ENCODE measurements around the gene TMEM179.

Gene TMEM179

DNA sequence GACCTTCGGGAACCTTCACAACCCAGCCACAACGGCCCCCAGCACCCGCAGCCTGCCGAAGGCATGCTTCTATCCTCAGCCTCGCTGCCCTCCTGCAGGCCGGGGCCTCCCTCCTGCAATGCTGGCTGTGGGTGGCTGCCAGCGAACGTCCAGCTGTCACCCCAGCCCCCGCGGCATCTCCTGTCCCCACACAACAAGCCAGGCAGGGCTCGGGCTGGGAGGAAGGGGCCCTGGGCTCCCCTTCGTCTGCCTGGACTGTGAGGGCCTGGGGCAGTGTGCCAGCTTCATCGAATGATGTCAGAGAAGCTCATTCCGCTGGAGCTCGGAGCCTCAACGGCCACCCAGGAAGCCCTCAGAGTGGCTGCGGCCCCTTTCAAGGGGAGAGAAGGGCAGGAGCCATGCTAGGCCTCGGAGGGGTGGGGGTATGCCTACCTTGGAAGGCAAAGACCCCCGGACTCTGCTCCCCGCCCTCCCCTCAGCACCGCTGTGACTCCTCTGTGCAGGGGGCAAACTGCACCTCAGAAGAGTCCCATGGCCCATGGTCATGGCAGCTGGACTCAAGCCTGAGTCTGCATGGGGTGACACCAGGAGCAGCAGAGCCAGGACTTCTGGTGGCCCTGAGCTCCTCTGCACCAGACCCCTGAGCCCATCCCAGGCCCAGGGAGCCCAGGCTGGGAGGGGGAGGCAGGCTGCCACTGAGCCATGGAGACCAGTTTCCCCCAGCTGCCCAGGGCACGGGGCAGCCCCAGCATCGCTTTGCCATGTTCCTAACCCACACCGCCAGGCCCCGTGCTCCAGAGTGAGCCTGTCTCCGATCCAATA lies 49.8 kb downstream of the TMEM179 start:
- WGBS (ENCODE audit: insufficient coverage): 82% methylated on average over 22 of the region's 26 CpGs
- no peak overlapping the region for H3K27ac ChIP-seq (ENCODE audit: insufficient read depth in 1 of 2, low read depth in 1 of 2, low read length in 2 of 2, poor library complexity in 1 of 2, severe bottlenecking in 2 of 2)
- DNase-seq: no peak
- CTCF ChIA-PET: interaction anchor here (1.0 to 1.9 kb wide), 2 partner anchors 9 to 15 kb away, joined by 4 to 6 read pairs; no protein-coding TSS in a partner anchor
- peaks cover 0 to 2% (median 0%) of the 10 kb centered on the region in 5 experiments for H3K9me3 ChIP-seq (ENCODE audit: control extremely low read depth in 1 of 5, control insufficient read depth in 4 of 5, insufficient read depth in 2 of 5, low read depth in 1 of 5, low read length in 4 of 5)
- H3K4me1 ChIP-seq (ENCODE audit: control extremely low read depth in 1 of 4, control insufficient read depth in 4 of 4, insufficient read depth in 4 of 4, low read length in 3 of 4): no peaks in the 10 kb centered on the region
- no peak overlapping the region for H3K4me3 ChIP-seq (ENCODE audit: control insufficient read depth in 1 of 7, extremely low read depth in 1 of 7, insufficient read depth in 4 of 7, low read depth in 2 of 7, low read length in 6 of 7)
- POLR2A ChIA-PET: no interaction called here
- H3K27me3 ChIP-seq (replicated peaks in 2 of 5; ENCODE audit: control insufficient read depth in 4 of 5, insufficient read depth in 5 of 5, low read length in 4 of 5): peaks cover 0 to 19% (median 2%) of the 10 kb centered on the region in 5 experiments
- no peaks in the 10 kb centered on the region for H3K36me3 ChIP-seq (ENCODE audit: control insufficient read depth in 4 of 4, insufficient read depth in 4 of 4, low read length in 3 of 4)

- H3K36me3 ChIP-seq (ENCODE audit: control insufficient read depth in 4 of 4, insufficient read depth in 4 of 4, low read length in 3 of 4): no peaks in the 10 kb centered on the region
- ChIA-PET CTCF (interaction anchor here (1.0 to 1.9 kb wide), 2 partner anchors 10 to 16 kb away, joined by 4 to 6 read pairs; no protein-coding TSS in a partner anchor), POLR2A (no interaction called here)
- H3K27ac ChIP-seq (ENCODE audit: insufficient read depth in 1 of 2, low read depth in 1 of 2, low read length in 2 of 2, poor library complexity in 1 of 2, severe bottlenecking in 2 of 2): no peak overlapping the region
- H3K4me3 ChIP-seq (ENCODE audit: control insufficient read depth in 1 of 7, extremely low read depth in 1 of 7, insufficient read depth in 4 of 7, low read depth in 2 of 7, low read length in 6 of 7): no peak overlapping the region
- 90% methylated on average over 7 of the region's 12 CpGs for WGBS (ENCODE audit: insufficient coverage)
- no peak for DNase-seq
- no peaks in the 10 kb centered on the region for H3K4me1 ChIP-seq (ENCODE audit: control extremely low read depth in 1 of 4, control insufficient read depth in 4 of 4, insufficient read depth in 4 of 4, low read length in 3 of 4)
- H3K9me3 ChIP-seq (ENCODE audit: control extremely low read depth in 1 of 5, control insufficient read depth in 4 of 5, insufficient read depth in 2 of 5, low read depth in 1 of 5, low read length in 4 of 5): peaks cover 0 to 2% (median 0%) of the 10 kb centered on the region in 5 experiments
- peaks cover 0 to 25% (median 2%) of the 10 kb centered on the region in 5 experiments for H3K27me3 ChIP-seq (replicated peaks in 2 of 5; ENCODE audit: control insufficient read depth in 4 of 5, insufficient read depth in 5 of 5, low read length in 4 of 5)
These were observed 50.4 kb downstream of the TMEM179 start for GRCh38 chr14:104554088-104554607.

- WGBS (ENCODE audit: insufficient coverage): 82% methylated on average over 28 of the region's 30 CpGs
- Histone ChIP-seq H3K9me3 (ENCODE audit: control extremely low read depth in 1 of 5, control insufficient read depth in 4 of 5, insufficient read depth in 2 of 5, low read depth in 1 of 5, low read length in 4 of 5) (peaks cover 0 to 2% (median 0%) of the 10 kb centered on the region in 5 experiments), H3K36me3 (ENCODE audit: control insufficient read depth in 4 of 4, insufficient read depth in 4 of 4, low read length in 3 of 4) (no peaks in the 10 kb centered on the region), H3K27ac (ENCODE audit: insufficient read depth in 1 of 2, low read depth in 1 of 2, low read length in 2 of 2, poor library complexity in 1 of 2, severe bottlenecking in 2 of 2) (no peak overlapping the region), H3K4me3 (ENCODE audit: control insufficient read depth in 1 of 7, extremely low read depth in 1 of 7, insufficient read depth in 4 of 7, low read depth in 2 of 7, low read length in 6 of 7) (no peak overlapping the region), H3K4me1 (ENCODE audit: control extremely low read depth in 1 of 4, control insufficient read depth in 4 of 4, insufficient read depth in 4 of 4, low read length in 3 of 4) (no peaks in the 10 kb centered on the region), H3K27me3 (replicated peaks in 2 of 5; ENCODE audit: control insufficient read depth in 4 of 5, insufficient read depth in 5 of 5, low read length in 4 of 5) (peaks cover 0 to 27% (median 3%) of the 10 kb centered on the region in 5 experiments)
- DNase-seq: no peak
- CTCF ChIA-PET: interaction anchor here (1.9 kb wide), 1 partner anchor 10 kb away, joined by 6 read pairs; no protein-coding TSS in a partner anchor
- POLR2A ChIA-PET: no interaction called here
These were observed 51.1 kb downstream of the TMEM179 start for GRCh38 chr14:104553166-104554087.

GRCh38 chr14:104552738-104553125 lies 51.8 kb downstream of the TMEM179 start:
- no peak overlapping the region for H3K4me3 ChIP-seq (ENCODE audit: control insufficient read depth in 1 of 7, extremely low read depth in 1 of 7, insufficient read depth in 4 of 7, low read depth in 2 of 7, low read length in 6 of 7)
- 97% methylated on average over 8 of the region's 9 CpGs for WGBS (ENCODE audit: insufficient coverage)
- DNase-seq: no peak
- ChIA-PET CTCF (no interaction called here), POLR2A (no interaction called here)
- H3K4me1 ChIP-seq (ENCODE audit: control extremely low read depth in 1 of 4, control insufficient read depth in 4 of 4, insufficient read depth in 4 of 4, low read length in 3 of 4): no peaks in the 10 kb centered on the region
- H3K27ac ChIP-seq (ENCODE audit: insufficient read depth in 1 of 2, low read depth in 1 of 2, low read length in 2 of 2, poor library complexity in 1 of 2, severe bottlenecking in 2 of 2): no peak overlapping the region
- peaks cover 0 to 28% (median 3%) of the 10 kb centered on the region in 5 experiments for H3K27me3 ChIP-seq (replicated peaks in 2 of 5; ENCODE audit: control insufficient read depth in 4 of 5, insufficient read depth in 5 of 5, low read length in 4 of 5)
- H3K36me3 ChIP-seq (ENCODE audit: control insufficient read depth in 4 of 4, insufficient read depth in 4 of 4, low read length in 3 of 4): no peaks in the 10 kb centered on the region
- H3K9me3 ChIP-seq (ENCODE audit: control extremely low read depth in 1 of 5, control insufficient read depth in 4 of 5, insufficient read depth in 2 of 5, low read depth in 1 of 5, low read length in 4 of 5): peaks cover 0 to 2% (median 0%) of the 10 kb centered on the region in 5 experiments

GRCh38 chr14:104551851-104552737 lies 52.5 kb downstream of the TMEM179 start:
- Histone ChIP-seq H3K4me3 (ENCODE audit: control insufficient read depth in 1 of 7, extremely low read depth in 1 of 7, insufficient read depth in 4 of 7, low read depth in 2 of 7, low read length in 6 of 7) (no peak overlapping the region), H3K27me3 (replicated peaks in 2 of 5; ENCODE audit: control insufficient read depth in 4 of 5, insufficient read depth in 5 of 5, low read length in 4 of 5) (peaks cover 0 to 35% (median 3%) of the 10 kb centered on the region in 5 experiments), H3K4me1 (ENCODE audit: control extremely low read depth in 1 of 4, control insufficient read depth in 4 of 4, insufficient read depth in 4 of 4, low read length in 3 of 4) (no peaks in the 10 kb centered on the region), H3K27ac (ENCODE audit: insufficient read depth in 1 of 2, low read depth in 1 of 2, low read length in 2 of 2, poor library complexity in 1 of 2, severe bottlenecking in 2 of 2) (no peak overlapping the region), H3K36me3 (ENCODE audit: control insufficient read depth in 4 of 4, insufficient read depth in 4 of 4, low read length in 3 of 4) (no peaks in the 10 kb centered on the region), H3K9me3 (ENCODE audit: control extremely low read depth in 1 of 5, control insufficient read depth in 4 of 5, insufficient read depth in 2 of 5, low read depth in 1 of 5, low read length in 4 of 5) (peaks cover 0 to 2% (median 0%) of the 10 kb centered on the region in 5 experiments)
- 93% methylated on average over 19 of the region's 33 CpGs for WGBS (ENCODE audit: insufficient coverage)
- CTCF ChIA-PET: no interaction called here
- DNase-seq: no peak
- POLR2A ChIA-PET: no interaction called here

DNA sequence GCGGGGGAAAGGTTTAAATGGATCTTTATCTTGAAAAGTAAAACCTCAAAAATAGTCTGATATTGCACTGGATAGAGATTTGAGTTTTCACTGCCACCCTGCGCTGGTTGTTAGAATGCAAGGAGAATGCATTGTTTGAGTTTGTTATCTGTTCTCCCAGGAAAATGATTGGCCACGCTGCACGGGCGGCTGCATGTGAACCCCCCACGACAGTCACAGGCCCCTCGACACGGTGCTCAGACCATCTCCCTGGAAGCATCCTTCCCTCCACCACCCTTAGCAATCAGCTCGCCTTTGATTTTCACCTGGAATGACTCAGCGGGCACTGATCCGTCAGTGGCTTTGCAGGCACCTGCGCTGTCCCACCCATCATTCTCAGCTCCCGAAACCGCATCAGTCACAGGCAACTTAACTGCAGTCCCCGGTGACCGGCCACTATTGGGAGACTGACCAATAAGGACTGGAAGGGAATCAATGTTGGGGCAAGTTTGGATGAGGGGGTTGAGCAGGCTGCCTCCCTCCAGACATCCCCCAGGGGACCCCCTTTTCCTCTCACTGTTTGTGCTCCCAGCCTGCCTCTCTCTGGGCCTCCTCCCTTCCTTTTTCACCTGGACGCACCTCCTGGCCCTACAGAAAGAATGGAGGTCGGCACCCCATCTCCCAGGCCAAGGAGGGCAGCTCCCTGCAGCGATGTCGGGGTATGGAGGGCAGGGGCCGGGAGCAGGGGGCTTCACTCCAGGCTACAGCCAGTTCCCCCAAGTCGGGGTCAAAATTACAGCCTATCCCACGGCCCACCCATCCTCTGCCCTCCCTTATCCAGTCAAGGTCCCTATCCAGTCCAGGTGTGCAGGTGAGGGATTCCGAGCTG lies 53.5 kb downstream of the TMEM179 start:
- CTCF ChIA-PET: no interaction called here
- Histone ChIP-seq H3K27me3 (replicated peaks in 2 of 5; ENCODE audit: control insufficient read depth in 4 of 5, insufficient read depth in 5 of 5, low read length in 4 of 5) (peaks cover 0 to 43% (median 3%) of the 10 kb centered on the region in 5 experiments), H3K4me3 (ENCODE audit: control insufficient read depth in 1 of 7, extremely low read depth in 1 of 7, insufficient read depth in 4 of 7, low read depth in 2 of 7, low read length in 6 of 7) (no peak overlapping the region), H3K36me3 (ENCODE audit: control insufficient read depth in 4 of 4, insufficient read depth in 4 of 4, low read length in 3 of 4) (no peaks in the 10 kb centered on the region), H3K9me3 (ENCODE audit: control extremely low read depth in 1 of 5, control insufficient read depth in 4 of 5, insufficient read depth in 2 of 5, low read depth in 1 of 5, low read length in 4 of 5) (peaks cover 0 to 2% (median 0%) of the 10 kb centered on the region in 5 experiments), H3K4me1 (ENCODE audit: control extremely low read depth in 1 of 4, control insufficient read depth in 4 of 4, insufficient read depth in 4 of 4, low read length in 3 of 4) (no peaks in the 10 kb centered on the region), H3K27ac (ENCODE audit: insufficient read depth in 1 of 2, low read depth in 1 of 2, low read length in 2 of 2, poor library complexity in 1 of 2, severe bottlenecking in 2 of 2) (no peak overlapping the region)
- 86% methylated on average over 14 of the region's 24 CpGs for WGBS (ENCODE audit: insufficient coverage)
- POLR2A ChIA-PET: no interaction called here
- DNase-seq: no peak
